ENCODE data around the gene IQGAP3. TPM values are rescaled to one million over a fixed set of nuclear protein-coding genes. Genes with fewer than 3 reads are reported as not detected.

The IQGAP3 gene
- total RNA-seq, 1 experiment from 2014 or later: 61.7 TPM

- no peak for DNase-seq (ENCODE audit: low spot score)
Measured at GRCh38 chr1:156482276-156482675, 90.1 kb downstream of the IQGAP3 start.

GRCh38 chr1:156481527-156481926 is 90.8 kb downstream of the IQGAP3 start:
- DNase-seq (ENCODE audit: low spot score): no peak

GRCh38 chr1:156480411-156481192 is 91.8 kb downstream of the IQGAP3 start:
- DNase-seq (ENCODE audit: low spot score): no peak

GRCh38 chr1:156480016-156480370 is 92.4 kb downstream of the IQGAP3 start:
- DNase-seq (ENCODE audit: low spot score): no peak

GRCh38 chr1:156479093-156480015 is 93.0 kb downstream of the IQGAP3 start:
- no peak for DNase-seq (ENCODE audit: low spot score)

- DNase-seq (ENCODE audit: low spot score): no peak
Measured at GRCh38 chr1:156478250-156478627, 94.1 kb downstream of the IQGAP3 start.

GRCh38 chr1:156477526-156478249 is 94.7 kb downstream of the IQGAP3 start:
- no peak for DNase-seq (ENCODE audit: low spot score)

GRCh38 chr1:156476501-156477298 is 95.7 kb downstream of the IQGAP3 start:
- no peak for DNase-seq (ENCODE audit: low spot score)

GRCh38 chr1:156475568-156476500 is 96.5 kb downstream of the IQGAP3 start:
- no peak for DNase-seq (ENCODE audit: low spot score)

Small RNA genes within 50 kb of the gene (small RNA-seq; reads per million reads assigned to genes)
- not detected for gene RF00019

Other genes starting within 250 kb of the IQGAP3 start
- gene CCT3, start 234.3 kb downstream of the IQGAP3 start, total RNA-seq (2014; rRNA removed; shearing (Covaris generic)): 389 and 419 TPM in 2 replicates
- 0.15 and 0.37 TPM in 2 replicates for gene TSACC, start 234.0 kb downstream of the IQGAP3 start, total RNA-seq (2014; rRNA removed; shearing (Covaris generic))
- gene RHBG, start 203.4 kb downstream of the IQGAP3 start, total RNA-seq (2014; rRNA removed; shearing (Covaris generic)): not detected in 2 replicates
- gene MEF2D, start 71.8 kb downstream of the IQGAP3 start, total RNA-seq (2014; rRNA removed; shearing (Covaris generic)): 17.8 and 27.4 TPM in 2 replicates
- not detected in 2 replicates for gene TTC24, start 7.2 kb upstream of the IQGAP3 start, total RNA-seq (2014; rRNA removed; shearing (Covaris generic))
- gene NAXE, start 19.2 kb upstream of the IQGAP3 start, total RNA-seq (2014; rRNA removed; shearing (Covaris generic)): 206 and 220 TPM in 2 replicates
- 19.4 and 28.8 TPM in 2 replicates for gene GPATCH4, start 28.9 kb upstream of the IQGAP3 start, total RNA-seq (2014; rRNA removed; shearing (Covaris generic))
- gene HAPLN2, start 46.9 kb upstream of the IQGAP3 start, total RNA-seq (2014; rRNA removed; shearing (Covaris generic)): 0.10 TPM in 1 of 2 replicates, not detected in the other
- not detected in 2 replicates for gene BCAN, start 69.6 kb upstream of the IQGAP3 start, total RNA-seq (2014; rRNA removed; shearing (Covaris generic))
- 0.31 and 0.44 TPM in 2 replicates for gene NES, start 104.8 kb upstream of the IQGAP3 start, total RNA-seq (2014; rRNA removed; shearing (Covaris generic))
- 289 and 312 TPM in 2 replicates for gene CRABP2, start 133.0 kb upstream of the IQGAP3 start, total RNA-seq (2014; rRNA removed; shearing (Covaris generic))
- 30.0 and 30.3 TPM in 2 replicates for gene METTL25B, start 155.9 kb upstream of the IQGAP3 start, total RNA-seq (2014; rRNA removed; shearing (Covaris generic))
- gene ISG20L2, start 156.2 kb upstream of the IQGAP3 start, total RNA-seq (2014; rRNA removed; shearing (Covaris generic)): 30.8 and 33.2 TPM in 2 replicates
- 111 and 115 TPM in 2 replicates for gene MRPL24, start 168.5 kb upstream of the IQGAP3 start, total RNA-seq (2014; rRNA removed; shearing (Covaris generic))
- 490 and 566 TPM in 2 replicates for gene HDGF, start 179.1 kb upstream of the IQGAP3 start, total RNA-seq (2014; rRNA removed; shearing (Covaris generic))
- gene PRCC, start 195.0 kb upstream of the IQGAP3 start, total RNA-seq (2014; rRNA removed; shearing (Covaris generic)): 61.1 and 61.2 TPM in 2 replicates
- 5.4 and 11.3 TPM in 2 replicates for gene SH2D2A, start 244.3 kb upstream of the IQGAP3 start, total RNA-seq (2014; rRNA removed; shearing (Covaris generic))

Data from HT-29 (cell line).